GM10248 (cell line): ENCODE results near the gene SYNC.

Source experiments
- CTCF ChIA-PET: fragments of 300-600 bp; sonication (Branson Sonifier 250); formaldehyde crosslinking; extraction: SDS; loops from one replicate; lab custom pipeline; 2021; ENCODE audit warnings: antibody characterized with exemption; lab: Yijun Ruan, JAX
- POLR2A ChIA-PET: fragments of 350-650 bp; sonication (Branson Sonifier 250); formaldehyde crosslinking; extraction: SDS; loops from one replicate; lab custom pipeline; 2020; ENCODE audit warnings: antibody characterized with exemption; lab: Yijun Ruan, JAX
- DNase-seq: peaks from one replicate; pipeline ENCODE4 v3.0.0; 2012; ENCODE audit errors: extremely low spot score
- TF ChIP-seq, protein P1 (sequence below): IDR thresholded peaks from 2 replicates; pipeline ENCODE4 v1.5.1; 2012; ENCODE audit warnings: mild to moderate bottlenecking, low read depth; ENCODE audit errors: extremely low read depth, missing control alignments, control extremely low read depth

Gene SYNC

DNA sequence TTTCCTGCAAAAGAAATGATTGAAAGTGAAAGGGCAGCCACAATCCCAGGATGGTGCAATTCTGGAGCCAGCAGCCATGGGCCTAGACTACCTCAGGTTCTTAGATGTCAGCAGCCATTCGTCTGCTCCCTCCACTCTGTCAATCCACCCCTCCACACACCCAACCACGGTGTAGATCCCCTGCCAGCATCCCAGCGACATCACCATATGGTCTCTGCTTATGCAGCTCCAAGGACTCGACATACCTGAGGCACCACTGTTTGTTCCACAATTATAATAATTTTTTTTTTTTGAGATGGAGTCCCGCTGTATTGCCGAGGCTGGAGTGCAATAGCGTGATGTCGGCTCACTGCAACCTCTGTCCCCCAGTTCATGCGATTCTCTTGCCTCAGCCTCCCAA is 6.5 kb downstream of the SYNC start:
- CTCF ChIA-PET, result no interaction called here
- TF ChIP-seq, protein P1, sequence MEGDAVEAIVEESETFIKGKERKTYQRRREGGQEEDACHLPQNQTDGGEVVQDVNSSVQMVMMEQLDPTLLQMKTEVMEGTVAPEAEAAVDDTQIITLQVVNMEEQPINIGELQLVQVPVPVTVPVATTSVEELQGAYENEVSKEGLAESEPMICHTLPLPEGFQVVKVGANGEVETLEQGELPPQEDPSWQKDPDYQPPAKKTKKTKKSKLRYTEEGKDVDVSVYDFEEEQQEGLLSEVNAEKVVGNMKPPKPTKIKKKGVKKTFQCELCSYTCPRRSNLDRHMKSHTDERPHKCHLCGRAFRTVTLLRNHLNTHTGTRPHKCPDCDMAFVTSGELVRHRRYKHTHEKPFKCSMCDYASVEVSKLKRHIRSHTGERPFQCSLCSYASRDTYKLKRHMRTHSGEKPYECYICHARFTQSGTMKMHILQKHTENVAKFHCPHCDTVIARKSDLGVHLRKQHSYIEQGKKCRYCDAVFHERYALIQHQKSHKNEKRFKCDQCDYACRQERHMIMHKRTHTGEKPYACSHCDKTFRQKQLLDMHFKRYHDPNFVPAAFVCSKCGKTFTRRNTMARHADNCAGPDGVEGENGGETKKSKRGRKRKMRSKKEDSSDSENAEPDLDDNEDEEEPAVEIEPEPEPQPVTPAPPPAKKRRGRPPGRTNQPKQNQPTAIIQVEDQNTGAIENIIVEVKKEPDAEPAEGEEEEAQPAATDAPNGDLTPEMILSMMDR, result no peak
- POLR2A ChIA-PET, result no interaction called here
- DNase-seq, result no peak

DNA sequence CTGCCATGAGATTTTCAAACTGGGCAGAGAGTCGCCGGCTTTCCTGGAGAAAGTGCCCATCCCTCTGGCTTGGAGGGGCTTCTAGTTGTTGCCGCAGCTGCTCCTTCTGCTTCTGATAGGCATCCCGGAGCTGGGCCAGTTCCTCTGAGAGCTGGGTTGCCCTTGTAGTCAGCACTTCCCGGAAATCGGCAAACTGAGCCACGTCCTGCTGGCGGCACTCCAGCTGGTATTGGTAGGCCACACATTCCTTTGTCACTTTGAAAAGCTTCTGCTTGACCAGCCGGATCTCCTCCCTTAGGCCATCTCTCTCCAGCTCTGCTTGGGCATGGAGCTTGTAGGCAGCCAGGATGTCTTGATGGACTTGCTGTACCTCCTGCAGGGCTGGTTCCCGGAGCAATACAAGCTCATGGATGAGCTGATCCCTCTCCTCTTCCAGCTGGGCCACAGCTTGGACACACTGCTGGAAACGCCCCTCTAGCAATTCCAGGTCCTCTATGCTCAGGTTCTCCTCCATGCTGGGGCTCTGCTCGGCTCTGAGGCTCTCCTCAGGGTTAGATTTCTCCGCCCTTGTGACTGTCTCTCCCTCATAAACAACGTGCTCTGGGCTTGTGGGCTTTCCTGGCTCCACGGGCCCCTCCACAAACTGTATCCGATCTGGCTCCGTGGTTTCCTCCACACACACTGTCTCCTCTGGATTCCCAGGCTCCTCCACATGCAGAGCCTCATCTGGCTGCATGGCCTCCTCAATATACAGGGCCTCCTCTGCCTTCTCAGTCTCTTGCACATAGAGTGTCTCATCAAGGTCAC is 7.3 kb downstream of the SYNC start:
- POLR2A ChIA-PET, result no interaction called here
- CTCF ChIA-PET, result interaction anchor here (1.4 kb wide), 1 partner anchor 9 kb away, joined by 3 read pairs; no protein-coding TSS in a partner anchor
- TF ChIP-seq, protein P1, result no peak

DNA sequence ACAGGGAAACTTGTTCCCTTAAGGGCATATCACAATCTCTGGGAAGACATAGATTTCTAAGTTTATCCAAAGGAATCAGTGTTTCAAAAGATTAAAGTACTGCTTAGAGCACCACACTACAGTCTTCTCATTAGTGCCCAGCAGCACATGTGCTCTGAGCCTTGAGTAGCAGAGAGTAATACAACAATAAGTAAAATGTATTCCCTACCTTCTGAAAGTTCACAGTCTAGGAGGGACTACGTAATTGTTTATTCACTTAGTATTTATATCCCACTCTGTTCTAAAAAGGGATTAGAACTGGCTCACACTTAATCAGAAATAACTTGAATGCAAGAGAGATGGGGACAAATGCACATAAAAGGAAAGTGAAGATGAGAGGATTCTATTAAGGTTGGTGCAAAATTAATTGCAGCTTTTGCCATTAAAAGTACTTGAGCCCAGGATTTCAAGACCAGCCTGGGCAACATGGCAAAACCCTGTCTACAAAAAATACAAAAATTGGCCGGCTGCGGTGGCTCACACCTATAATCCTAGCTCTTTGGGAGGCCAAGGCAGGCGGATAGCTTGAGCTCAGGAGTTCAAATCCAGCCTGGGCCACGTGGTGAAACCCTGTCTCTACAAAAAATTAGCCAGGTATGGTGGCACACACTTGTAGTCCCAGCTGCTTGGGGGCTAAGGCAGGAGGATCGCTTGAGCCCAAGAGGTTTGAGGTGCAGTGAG is 9.0 kb downstream of the SYNC start:
- ChIA-PET POLR2A (no interaction called here), CTCF (interaction anchor here (1.3 kb wide), 1 partner anchor 15 kb away, joined by 3 read pairs; no protein-coding TSS in a partner anchor)
- TF ChIP-seq, protein P1, result no peak
- no peak for DNase-seq

More for the DNA sequence above, 7.3 kb downstream of the SYNC start:
- no peak for DNase-seq

GRCh38 chr1:32686387-32686786 is 16.2 kb downstream of the SYNC start:
- no peak for DNase-seq
- POLR2A ChIA-PET, result no interaction called here
- CTCF ChIA-PET, result interaction anchor here (0.7 to 4.7 kb wide), 4 partner anchors 9 to 87 kb away, joined by 3 to 21 read pairs (median 6); no protein-coding TSS in a partner anchor
- TF ChIP-seq, protein P1, result no peak

DNA sequence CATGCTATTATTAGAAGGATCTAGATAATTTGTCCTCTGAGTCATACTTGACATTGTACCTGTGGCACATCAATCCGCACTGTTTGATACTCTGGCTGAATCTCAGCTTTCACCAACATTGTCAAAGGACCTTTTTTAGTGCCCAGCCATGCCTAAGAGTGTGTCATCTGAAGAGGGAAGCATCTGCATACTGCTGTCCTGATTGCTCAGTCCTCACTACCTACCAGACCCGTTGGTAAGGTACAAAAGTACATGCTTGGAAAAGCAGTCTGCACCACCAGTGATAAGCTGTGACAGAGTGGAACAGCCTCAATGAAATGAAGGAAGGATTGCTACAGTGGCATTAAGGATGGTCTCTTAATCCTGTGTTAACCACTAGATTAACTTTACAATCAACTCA is 17.1 kb downstream of the SYNC start:
- CTCF ChIA-PET, result interaction anchor here (1.6 to 4.7 kb wide), 3 partner anchors 9 to 88 kb away, joined by 3 to 21 read pairs (median 9); no protein-coding TSS in a partner anchor
- DNase-seq, result no peak
- POLR2A ChIA-PET, result no interaction called here
- TF ChIP-seq, protein P1, result no peak

DNA sequence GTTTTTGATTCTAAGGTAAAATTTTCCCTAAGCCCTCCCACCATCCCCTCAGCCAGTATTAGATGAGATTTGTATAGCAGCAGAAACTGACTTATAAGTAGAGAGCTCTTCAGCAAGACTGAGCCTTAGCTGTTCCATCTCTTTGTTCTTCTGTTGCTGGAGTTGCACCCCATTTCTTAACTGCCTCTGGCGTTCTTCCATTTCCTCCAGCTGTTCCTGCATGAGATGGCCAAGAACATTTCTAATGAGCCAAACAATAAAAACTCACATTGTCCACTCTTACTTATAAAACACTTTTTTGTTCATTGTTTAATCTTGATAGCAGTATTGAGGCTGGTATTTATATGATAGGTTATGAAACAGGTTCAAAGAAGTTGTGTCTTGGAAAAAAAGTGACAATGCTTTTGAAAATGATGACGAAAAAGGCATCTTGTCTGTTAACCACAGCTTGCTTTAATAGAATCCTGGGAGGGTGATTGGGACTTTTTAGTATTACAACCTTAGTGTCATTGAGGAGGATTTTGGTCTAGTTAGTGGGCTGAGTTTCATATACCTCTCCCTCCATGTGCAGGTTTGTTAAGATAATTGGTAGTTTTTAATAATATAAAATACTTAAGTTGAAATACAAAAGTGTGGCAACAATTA is 18.3 kb downstream of the SYNC start:
- CTCF ChIA-PET, result interaction anchor here (1.0 kb wide), 1 partner anchor 28 kb away, joined by 3 read pairs; no protein-coding TSS in a partner anchor
- POLR2A ChIA-PET, result interaction anchor here (0.6 kb wide), 1 partner anchor 164 kb away, joined by 4 read pairs; no protein-coding TSS in a partner anchor
- TF ChIP-seq, protein P1, result no peak

More for the DNA sequence above, 18.3 kb downstream of the SYNC start:
- no peak for DNase-seq
